Epithelial cell of esophagus (primary cell): ENCODE data around the gene CCNY.

Experiments
- DNase-seq: peaks from one replicate; pipeline ENCODE4 v3.0.0; 2010; ENCODE audit warnings: low read depth
- H3K4me3 ChIP-seq: 2 replicates; pipeline ENCODE4 v1.5.1; 2011; ENCODE audit warnings: mild to moderate bottlenecking, low read length, control low read depth
- CTCF ChIP-seq: IDR thresholded peaks from 2 replicates; pipeline ENCODE4 v1.5.1; 2011; ENCODE audit warnings: low read depth, mild to moderate bottlenecking, low read length, control low read depth, inconsistent platforms; ENCODE audit not compliant: insufficient read depth; ENCODE audit errors: missing control alignments

CCNY gene

GRCh38 chr10:35364808-35365207, 28.5 kb downstream of the CCNY start:
- H3K4me3 ChIP-seq = no peak overlapping the region
- TF ChIP-seq CTCF = no peak
- DNase-seq = no peak

GRCh38 chr10:35365994-35366393, 29.7 kb downstream of the CCNY start:
- no peak overlapping the region for H3K4me3 ChIP-seq
- TF ChIP-seq CTCF = no peak
- no peak for DNase-seq

- TF ChIP-seq CTCF = no peak
- no peak overlapping the region for H3K4me3 ChIP-seq
- no peak for DNase-seq
Observed at GRCh38 chr10:35367107-35367859, 31.0 kb downstream of the CCNY start.

GRCh38 chr10:35367982-35368381, 31.7 kb downstream of the CCNY start:
- no peak for TF ChIP-seq CTCF
- DNase-seq = no peak
- H3K4me3 ChIP-seq = no peak overlapping the region

- no peak for DNase-seq
- no peak for TF ChIP-seq CTCF
- H3K4me3 ChIP-seq = no peak overlapping the region
Observed at GRCh38 chr10:35368485-35369048, 32.3 kb downstream of the CCNY start.

GRCh38 chr10:35369049-35369611, 32.8 kb downstream of the CCNY start:
- no peak for TF ChIP-seq CTCF
- DNase-seq = no peak
- no peak overlapping the region for H3K4me3 ChIP-seq

- H3K4me3 ChIP-seq = no peak overlapping the region
- TF ChIP-seq CTCF = no peak
- no peak for DNase-seq
Observed at GRCh38 chr10:35371731-35372130, 35.4 kb downstream of the CCNY start.
